Keratinocyte (primary cell): ENCODE data around the gene CCDC12.

Source experiments
- EZH2 ChIP-seq: IDR thresholded peaks from one replicate; pipeline ENCODE4 v1.6.1; 2012; ENCODE audit warnings: inconsistent platforms, mild to moderate bottlenecking, low read length, moderate library complexity
- TF ChIP-seq, protein P1 (sequence below), 3 experiments: IDR thresholded peaks in 1 of 3; conservative IDR thresholded peaks in 1 of 3; optimal IDR thresholded peaks in 1 of 3; 2 replicates in 2 of 3; 3 replicates in 1 of 3; pipeline versions ENCODE3 to v1.5.1; 2011; ENCODE audit warnings: low read length in 3 of 3, mild to moderate bottlenecking in 3 of 3, moderate library complexity in 2 of 3, control low read depth in 1 of 3, inconsistent platforms in 1 of 3; ENCODE audit not compliant: insufficient read depth in 2 of 3; ENCODE audit errors: extremely low read depth in 1 of 3

DNA sequence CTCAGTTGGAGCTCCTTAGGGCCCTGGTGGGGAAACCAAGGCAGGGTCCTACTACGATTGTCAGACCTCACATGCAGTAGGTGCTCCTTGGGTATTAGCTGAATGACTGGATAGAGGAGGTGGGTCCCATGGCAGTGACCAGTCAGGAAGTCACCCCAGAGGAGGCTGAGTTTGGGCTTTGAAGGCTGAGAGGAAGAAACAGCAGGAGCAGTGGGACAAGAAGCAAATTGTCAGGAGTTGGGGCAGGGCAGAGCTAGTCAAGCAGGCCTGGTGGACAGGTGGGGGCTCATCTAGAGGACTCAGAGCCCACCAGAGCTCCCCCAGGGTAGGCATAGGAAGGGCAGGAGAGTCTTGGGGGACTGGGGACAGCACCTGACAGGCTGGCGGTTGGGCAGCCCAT is 6.0 kb upstream of the CCDC12 start:
- TF ChIP-seq EZH2: no peak
- TF ChIP-seq, protein P1, sequence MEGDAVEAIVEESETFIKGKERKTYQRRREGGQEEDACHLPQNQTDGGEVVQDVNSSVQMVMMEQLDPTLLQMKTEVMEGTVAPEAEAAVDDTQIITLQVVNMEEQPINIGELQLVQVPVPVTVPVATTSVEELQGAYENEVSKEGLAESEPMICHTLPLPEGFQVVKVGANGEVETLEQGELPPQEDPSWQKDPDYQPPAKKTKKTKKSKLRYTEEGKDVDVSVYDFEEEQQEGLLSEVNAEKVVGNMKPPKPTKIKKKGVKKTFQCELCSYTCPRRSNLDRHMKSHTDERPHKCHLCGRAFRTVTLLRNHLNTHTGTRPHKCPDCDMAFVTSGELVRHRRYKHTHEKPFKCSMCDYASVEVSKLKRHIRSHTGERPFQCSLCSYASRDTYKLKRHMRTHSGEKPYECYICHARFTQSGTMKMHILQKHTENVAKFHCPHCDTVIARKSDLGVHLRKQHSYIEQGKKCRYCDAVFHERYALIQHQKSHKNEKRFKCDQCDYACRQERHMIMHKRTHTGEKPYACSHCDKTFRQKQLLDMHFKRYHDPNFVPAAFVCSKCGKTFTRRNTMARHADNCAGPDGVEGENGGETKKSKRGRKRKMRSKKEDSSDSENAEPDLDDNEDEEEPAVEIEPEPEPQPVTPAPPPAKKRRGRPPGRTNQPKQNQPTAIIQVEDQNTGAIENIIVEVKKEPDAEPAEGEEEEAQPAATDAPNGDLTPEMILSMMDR (optimal IDR thresholded peaks at IDR 0.05 in 1 of 3, IDR thresholded peaks at IDR 0.05 in 1 of 3, conservative IDR thresholded peaks at IDR 0.05 in 1 of 3; ENCODE audit: extremely low read depth in 1 of 3, insufficient read depth in 2 of 3, low read length in 3 of 3): no peak
